GM19328 (cell line): ENCODE measurements around the gene GRAMD1A.

ENCODE experiments used
- ATAC-seq: cut with Tn5 transposase; IDR thresholded peaks from one replicate; pipeline ENCODE4 v1.9.1; 2021; ENCODE audit warnings: mild to moderate bottlenecking, moderate library complexity; ENCODE audit not compliant: unreplicated experiment

Gene GRAMD1A

DNA sequence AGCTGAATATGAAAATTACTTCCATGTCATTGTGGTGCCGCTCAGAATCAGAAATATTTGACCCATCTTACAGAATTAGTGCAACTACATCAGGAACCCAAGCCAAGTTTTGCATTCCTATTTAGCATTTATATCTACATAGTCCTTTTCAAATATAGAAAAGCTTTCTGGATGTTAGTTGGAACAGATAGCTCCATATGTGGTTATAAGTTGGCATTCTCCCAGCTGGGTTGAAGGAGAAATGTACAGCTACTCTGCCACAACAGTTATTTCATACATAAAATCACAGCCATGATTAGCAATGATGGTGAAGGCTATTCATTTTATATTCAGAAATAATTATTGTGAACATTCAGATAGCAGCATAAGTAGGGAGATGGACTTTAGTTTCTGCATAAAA, 69.6 kb downstream of the GRAMD1A start:
- ATAC-seq: no peak

DNA sequence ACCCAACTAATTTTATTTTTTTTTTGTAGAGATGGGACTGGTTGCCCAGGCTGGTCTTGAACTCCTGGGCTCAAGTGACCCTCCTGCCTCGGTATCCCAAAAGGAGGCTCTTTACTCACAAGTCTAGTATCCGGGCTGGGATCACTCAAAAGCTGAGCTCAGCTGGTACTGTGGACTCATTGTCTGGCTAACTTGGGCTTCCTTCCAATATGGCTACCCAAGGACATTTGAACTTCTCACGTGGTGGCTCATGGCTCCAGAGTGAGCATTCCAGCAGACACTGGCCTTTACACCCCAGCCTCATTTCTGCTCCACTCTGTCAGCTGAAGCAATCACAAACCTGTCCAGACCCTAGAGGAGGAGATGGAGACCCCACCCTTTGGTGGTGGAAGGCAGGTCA, 70.3 kb downstream of the GRAMD1A start:
- no peak for ATAC-seq

DNA sequence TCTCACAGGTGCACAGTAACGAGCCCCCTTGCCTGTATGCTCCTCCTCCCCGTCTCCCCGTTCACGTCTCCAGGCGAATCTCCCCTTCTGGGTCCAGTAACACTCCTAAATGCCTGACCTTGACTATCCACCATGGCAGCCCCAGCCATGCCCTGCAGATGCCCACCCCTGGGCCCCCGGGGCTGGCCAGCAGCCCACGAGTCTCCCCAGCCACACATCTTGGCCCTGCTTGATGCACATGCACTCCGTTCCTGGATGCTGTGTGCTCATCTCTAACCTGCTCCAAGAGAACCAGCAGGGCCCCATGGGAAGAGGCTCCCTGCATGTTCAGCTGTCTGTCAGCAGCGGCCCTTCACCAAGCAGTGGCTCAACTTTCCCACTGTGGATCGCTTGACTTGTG, 73.4 kb downstream of the GRAMD1A start:
- ATAC-seq: no peak

DNA sequence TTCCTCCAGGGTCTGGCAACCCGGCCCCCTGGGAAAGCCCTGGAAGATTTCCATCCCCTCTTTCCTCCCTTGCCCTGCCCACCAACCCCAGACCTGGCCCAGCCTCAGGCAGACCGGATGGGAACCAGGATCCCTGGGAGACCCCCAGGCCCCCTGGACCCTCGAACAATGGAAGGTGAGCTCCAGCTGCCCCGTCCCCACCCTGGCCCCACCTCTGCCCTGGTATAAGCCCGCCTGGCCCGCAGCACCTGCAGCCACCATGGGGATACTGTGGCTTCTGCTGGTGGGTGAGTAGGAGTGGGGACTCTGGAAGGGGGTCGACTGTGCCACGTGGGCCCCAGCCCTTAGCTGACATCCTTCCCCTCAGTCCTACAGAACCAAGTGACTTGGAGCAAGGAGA, 73.8 kb downstream of the GRAMD1A start:
- no peak for ATAC-seq

DNA sequence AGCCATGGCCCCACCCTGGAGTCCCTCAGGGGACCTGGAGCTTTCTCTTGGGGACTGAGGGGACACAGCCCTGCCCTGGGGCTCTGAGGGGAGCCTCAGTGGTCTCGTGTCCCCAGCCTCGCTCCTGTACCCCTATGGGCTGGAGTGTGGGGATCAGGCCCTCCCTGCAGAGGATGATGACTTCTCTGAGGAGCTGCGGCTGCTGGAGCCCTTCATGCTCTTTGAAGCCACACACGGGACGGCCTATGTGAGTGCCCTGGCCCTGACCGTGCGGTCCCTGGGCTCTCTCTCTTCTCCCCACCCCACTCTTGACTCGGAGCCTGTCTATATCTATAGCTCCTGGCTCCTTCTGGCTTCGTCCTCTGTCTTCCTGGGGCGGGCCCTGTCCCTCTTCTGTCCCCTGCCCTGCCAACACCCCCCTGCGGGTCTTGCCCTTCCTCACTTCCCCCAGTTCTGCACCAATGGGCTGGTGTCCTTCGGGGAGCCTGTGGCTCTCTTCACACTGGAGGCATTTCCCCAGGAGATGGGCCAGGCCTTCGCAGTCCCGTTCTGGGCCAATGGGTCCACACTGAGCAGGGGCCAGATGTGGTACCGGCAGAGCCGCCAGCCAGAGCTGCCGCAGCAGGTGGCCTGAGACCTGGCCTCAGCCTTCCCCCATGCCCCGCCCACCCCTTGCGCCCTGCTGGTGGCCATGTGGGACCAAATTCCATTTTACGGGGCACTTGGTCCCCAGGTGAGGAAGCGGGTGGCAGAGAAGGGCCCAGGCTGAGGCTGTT, 74.5 kb downstream of the GRAMD1A start:
- ATAC-seq: no peak

DNA sequence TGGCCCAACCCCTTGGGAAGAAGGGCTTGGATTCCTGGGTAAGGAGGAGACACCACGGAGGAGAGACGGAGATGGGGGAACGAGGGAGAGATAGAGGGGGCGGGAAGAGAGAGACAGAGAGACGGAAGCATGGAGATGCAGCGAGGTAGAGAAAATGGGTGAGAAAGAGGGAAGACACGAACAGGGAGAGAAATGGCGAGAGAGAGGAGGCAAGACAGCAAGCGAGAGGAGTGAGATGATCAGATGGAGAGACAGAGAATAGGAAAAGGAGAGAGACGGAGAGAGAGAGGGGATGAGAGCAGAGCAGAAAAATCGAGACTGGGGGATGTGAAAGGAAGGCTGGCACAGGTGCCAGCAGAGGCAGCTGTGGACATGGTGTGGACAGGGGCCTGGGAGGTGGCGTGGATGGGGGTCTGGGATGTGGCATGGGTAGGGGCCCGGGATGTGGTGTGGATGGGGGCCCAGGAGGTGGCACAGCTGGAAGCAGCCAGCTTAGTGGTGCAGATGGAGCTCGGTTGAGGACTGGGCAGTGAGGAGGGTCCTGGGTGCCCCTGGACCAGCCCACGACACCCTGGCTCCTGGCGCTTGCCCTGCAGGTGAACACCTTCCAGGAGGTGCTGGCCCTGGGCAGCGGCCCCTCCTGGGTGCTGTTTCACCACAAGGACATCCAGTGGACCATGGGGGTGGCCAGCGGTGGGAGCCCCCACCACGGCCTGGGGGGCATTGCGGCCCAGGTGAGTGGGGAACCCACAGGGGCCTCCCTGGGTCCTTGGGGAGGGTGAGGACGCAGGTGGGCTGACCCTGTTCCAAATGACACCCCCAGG, 75.3 kb downstream of the GRAMD1A start:
- ATAC-seq: no peak

DNA sequence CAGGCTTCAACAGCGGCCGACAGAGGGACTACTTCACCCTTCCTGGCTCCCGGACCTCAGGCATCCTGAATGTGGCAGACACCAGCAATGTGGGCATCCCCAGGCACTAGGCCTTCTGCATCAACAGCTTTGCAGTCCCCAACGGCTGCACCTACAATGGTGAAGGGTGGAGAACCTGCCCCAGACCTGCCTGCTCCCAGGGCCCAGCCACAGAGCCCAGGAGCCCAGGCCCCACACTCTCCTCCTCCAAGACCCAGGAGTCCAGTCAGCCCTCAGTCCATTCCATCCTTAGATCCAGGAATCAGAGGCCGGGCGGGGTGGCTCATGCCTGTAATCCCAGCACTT, 75.9 kb downstream of the GRAMD1A start:
- ATAC-seq: no peak
